Nephron progenitor cell (in vitro differentiated cells): ENCODE data around the gene ICAM1.
"Not testable (repeated sequence)": the region's sequence is repeated elsewhere in the genome, so short reads cannot be mapped to it uniquely, and the experiment has no call there.

Source experiments
- DNase-seq: peaks from one replicate; pipeline ENCODE4 v3.0.0; 2021
- H3K27ac Mint-ChIP-seq: 2 replicates; pipeline ENCODE4 v1.8.0; 2021; ENCODE audit warnings: mild to moderate bottlenecking, moderate library complexity, mixed read lengths
- H3K27me3 Mint-ChIP-seq: 2 replicates; pipeline ENCODE4 v1.8.0; 2021; ENCODE audit warnings: mild to moderate bottlenecking, low read depth, mixed read lengths; ENCODE audit not compliant: poor library complexity
- H3K36me3 Mint-ChIP-seq: 2 replicates; pipeline ENCODE4 v1.8.0; 2021; ENCODE audit warnings: low read depth, mixed read lengths
- H3K4me1 Mint-ChIP-seq: 2 replicates; pipeline ENCODE4 v1.8.0; 2021; ENCODE audit warnings: mixed read lengths
- H3K4me3 Mint-ChIP-seq: 2 replicates; pipeline ENCODE4 v1.8.0; 2021; ENCODE audit warnings: mild to moderate bottlenecking, moderate library complexity, mixed read lengths
- H3K9me3 Mint-ChIP-seq: 2 replicates; pipeline ENCODE4 v1.8.0; 2021; ENCODE audit warnings: mild to moderate bottlenecking, moderate library complexity, mixed read lengths
- CTCF ChIP-seq: fragments of 200-600 bp; sonication (generic); IDR thresholded peaks from 2 replicates; pipeline ENCODE4 v1.5.0; 2021; ENCODE audit warnings: antibody characterized with exemption

ICAM1 gene

GRCh38 chr19:10278935-10279334, 8.0 kb downstream of the ICAM1 start:
- H3K27me3 Mint-ChIP-seq, result peaks cover 26% of the 10 kb centered on the region
- H3K9me3 Mint-ChIP-seq, result no peaks in the 10 kb centered on the region
- no peak for DNase-seq
- peaks cover 6% of the 10 kb centered on the region for H3K4me1 Mint-ChIP-seq
- H3K27ac Mint-ChIP-seq, result no peak overlapping the region
- no peak overlapping the region for H3K4me3 Mint-ChIP-seq
- H3K36me3 Mint-ChIP-seq, result no peaks in the 10 kb centered on the region
- TF ChIP-seq CTCF, result no peak

GRCh38 chr19:10279737-10280442, 9.0 kb downstream of the ICAM1 start:
- H3K27me3 Mint-ChIP-seq, result peaks cover 18% of the 10 kb centered on the region
- no peak for DNase-seq
- TF ChIP-seq CTCF, result no peak

GRCh38 chr19:10282043-10282442, 11.1 kb downstream of the ICAM1 start:
- Mint-ChIP-seq H3K4me1 (peaks cover 16% of the 10 kb centered on the region), H3K27me3 (peaks cover 35% of the 10 kb centered on the region)
- H3K9me3 Mint-ChIP-seq, H3K27ac Mint-ChIP-seq, DNase-seq, H3K36me3 Mint-ChIP-seq, H3K4me3 Mint-ChIP-seq: not testable (repeated sequence)

More at GRCh38 chr19:10279737-10280442, 9.0 kb downstream of the ICAM1 start:
- Mint-ChIP-seq H3K9me3 (no peaks in the 10 kb centered on the region), H3K4me1 (peaks cover 6% of the 10 kb centered on the region), H3K27ac (no peak overlapping the region), H3K4me3 (no peak overlapping the region), H3K36me3 (peaks cover 2% of the 10 kb centered on the region)

GRCh38 chr19:10283301-10284064, 12.6 kb downstream of the ICAM1 start:
- Mint-ChIP-seq H3K36me3 (peaks cover 7% of the 10 kb centered on the region), H3K4me3 (no peak overlapping the region), H3K4me1 (peaks cover 18% of the 10 kb centered on the region), H3K27me3 (peaks cover 47% of the 10 kb centered on the region), H3K9me3 (no peaks in the 10 kb centered on the region), H3K27ac (no peak overlapping the region)
- no peak for DNase-seq
- no peak for TF ChIP-seq CTCF

GRCh38 chr19:10284065-10284959, 13.4 kb downstream of the ICAM1 start:
- no peak for TF ChIP-seq CTCF
- Mint-ChIP-seq H3K9me3 (no peaks in the 10 kb centered on the region), H3K27me3 (peaks cover 55% of the 10 kb centered on the region), H3K36me3 (peaks cover 7% of the 10 kb centered on the region), H3K4me3 (no peak overlapping the region), H3K4me1 (peaks cover 23% of the 10 kb centered on the region), H3K27ac (no peak overlapping the region)
- DNase-seq, result no peak

GRCh38 chr19:10284960-10285278, 14.0 kb downstream of the ICAM1 start:
- Mint-ChIP-seq H3K27me3 (peaks cover 57% of the 10 kb centered on the region), H3K36me3 (peaks cover 7% of the 10 kb centered on the region), H3K4me1 (peaks cover 18% of the 10 kb centered on the region), H3K9me3 (no peaks in the 10 kb centered on the region), H3K4me3 (no peak overlapping the region), H3K27ac (no peak overlapping the region)
- no peak for DNase-seq
- no peak for TF ChIP-seq CTCF
